NCI-H1436 (cell line): ENCODE results near the gene RNF144B.
"Not testable (repeated sequence)": the region's sequence is repeated elsewhere in the genome, so short reads cannot be mapped to it uniquely, and the experiment has no call there.

Experiments
- DNase-seq: peaks from one replicate; lab custom pipeline; 2025; lab: John Stamatoyannopoulos, UW

RNF144B gene

DNA sequence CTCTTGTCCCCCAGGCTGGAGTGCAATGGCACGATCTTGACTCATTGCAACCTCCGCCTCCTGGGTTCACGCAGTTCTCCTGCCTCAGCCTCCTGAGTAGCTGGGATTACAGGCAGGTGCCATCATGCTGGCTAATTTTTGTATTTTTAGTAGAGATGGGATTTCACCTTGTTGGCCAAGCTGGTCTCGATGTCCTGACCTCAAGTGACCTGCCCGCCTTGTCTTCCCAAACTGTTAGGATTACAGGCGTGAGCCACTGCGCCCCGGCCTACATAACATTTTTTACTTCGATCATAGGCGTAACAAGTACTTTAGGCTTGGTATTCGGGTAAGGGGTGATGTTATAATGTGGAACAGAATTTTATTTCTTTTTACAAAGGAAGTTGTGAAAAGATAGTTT is 22.5 kb downstream of the RNF144B start:
- DNase-seq: not testable (repeated sequence)

DNA sequence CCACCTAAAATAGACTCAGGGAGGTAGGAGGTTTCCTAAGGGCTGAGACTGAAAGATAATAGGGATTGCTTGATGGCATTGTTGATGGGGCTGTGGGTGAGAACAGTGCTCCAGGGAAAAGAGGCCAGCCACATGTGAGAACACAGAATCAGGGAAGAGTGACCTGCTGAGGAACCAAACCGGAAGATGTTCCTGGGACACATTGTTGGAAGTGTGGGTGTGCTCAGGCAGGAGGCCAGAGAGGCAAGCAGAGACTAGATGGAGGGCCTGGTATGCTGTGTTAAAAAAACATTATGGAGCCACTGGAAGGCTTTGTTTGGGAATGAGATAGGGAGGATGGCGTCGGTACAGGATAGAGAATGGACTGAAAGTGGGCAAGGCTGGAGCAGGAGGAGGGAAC is 23.3 kb downstream of the RNF144B start:
- no peak for DNase-seq

DNA sequence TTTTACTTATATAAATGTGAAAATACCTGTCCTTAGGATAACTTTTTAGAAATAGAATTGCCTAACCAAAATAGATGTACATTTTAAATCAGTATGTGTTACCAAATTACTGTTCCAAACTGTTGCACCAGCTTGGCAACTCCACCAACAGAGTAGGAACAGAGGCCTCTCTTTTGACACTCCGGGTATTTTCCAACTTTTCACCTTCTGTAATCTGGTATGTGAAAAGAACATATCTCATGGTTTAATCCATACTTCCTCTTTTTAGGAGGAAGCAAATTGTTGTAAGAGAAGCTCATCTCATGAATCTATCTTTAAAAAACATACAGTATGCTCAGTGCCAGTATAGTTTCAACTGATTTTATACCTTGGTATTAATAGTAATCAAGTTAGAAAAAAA is 24.9 kb downstream of the RNF144B start:
- DNase-seq: no peak

DNA sequence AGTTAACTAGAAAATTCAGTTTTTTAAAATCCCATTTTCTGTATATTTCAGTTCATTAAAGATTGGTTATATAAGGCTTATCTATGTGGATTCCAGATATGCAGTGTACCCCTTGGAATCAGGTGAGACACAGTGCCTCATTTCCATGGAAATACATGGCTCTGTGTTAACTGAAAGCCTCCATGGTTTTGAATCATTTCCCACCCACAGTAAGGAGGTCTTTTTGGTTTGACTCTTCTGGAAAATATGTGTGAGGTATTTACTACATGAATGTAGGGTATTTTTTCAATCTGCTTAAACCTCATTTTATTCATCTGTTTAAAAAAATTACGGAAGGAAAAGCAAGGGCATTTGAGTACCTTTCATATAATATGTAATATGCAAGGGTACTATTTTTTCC is 25.5 kb downstream of the RNF144B start:
- no peak for DNase-seq

DNA sequence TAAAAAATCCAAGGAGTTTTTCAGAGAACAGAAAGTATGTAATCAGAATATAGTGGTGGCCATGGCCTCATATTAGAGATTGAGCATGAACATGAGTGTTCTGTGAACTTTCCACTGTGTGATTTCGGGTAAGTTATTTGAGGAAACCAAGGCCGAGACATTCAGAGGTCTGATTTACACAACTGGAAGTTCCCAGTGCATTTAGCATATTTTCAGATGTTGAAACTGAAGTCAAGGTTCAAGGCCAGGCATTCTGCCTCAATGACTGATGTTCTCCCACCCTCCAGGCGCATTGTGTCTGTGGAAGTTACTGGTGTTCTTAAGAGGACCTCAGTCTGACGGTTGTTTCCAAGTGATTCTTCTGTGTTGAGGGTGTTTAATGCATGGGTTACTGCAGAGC is 26.2 kb downstream of the RNF144B start:
- DNase-seq: no peak

DNA sequence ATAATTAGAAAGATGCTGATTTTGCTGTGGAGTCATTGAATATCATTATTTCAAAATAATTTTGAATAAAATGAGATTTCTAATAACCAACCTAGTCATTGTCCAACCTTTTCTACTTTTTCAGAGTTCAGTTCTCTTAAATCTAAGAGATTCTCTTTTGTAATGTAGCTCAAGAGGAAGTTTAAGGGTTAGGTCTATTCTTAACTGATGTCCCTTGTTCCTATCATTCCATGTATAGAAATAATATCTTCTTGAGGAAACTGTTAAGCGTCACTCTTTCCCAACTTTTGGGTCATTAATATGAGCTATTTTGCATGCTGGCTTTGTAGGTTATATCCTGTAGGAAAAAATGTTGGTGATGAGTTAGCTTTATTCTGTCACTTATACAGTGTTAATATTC is 27.0 kb downstream of the RNF144B start:
- no peak for DNase-seq

DNA sequence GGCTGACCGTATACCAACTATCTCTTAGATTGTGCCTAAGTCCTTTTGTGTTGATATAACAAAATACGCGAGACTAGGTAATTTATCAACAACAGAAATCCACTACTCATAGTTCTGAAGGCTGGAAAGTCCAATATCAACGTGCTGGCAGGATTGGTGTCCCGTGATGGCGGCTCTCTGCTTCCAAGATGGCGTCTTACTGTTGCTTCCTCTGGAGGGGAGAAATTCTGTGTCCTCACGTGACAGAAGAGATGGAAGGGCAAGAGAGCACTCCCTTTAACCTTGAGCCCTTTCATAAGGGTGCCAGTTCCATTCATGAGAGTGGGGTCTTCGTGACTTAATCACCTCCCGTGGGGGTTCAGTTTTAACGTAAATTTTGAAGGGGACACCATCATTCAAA is 28.1 kb downstream of the RNF144B start:
- no peak for DNase-seq

DNA sequence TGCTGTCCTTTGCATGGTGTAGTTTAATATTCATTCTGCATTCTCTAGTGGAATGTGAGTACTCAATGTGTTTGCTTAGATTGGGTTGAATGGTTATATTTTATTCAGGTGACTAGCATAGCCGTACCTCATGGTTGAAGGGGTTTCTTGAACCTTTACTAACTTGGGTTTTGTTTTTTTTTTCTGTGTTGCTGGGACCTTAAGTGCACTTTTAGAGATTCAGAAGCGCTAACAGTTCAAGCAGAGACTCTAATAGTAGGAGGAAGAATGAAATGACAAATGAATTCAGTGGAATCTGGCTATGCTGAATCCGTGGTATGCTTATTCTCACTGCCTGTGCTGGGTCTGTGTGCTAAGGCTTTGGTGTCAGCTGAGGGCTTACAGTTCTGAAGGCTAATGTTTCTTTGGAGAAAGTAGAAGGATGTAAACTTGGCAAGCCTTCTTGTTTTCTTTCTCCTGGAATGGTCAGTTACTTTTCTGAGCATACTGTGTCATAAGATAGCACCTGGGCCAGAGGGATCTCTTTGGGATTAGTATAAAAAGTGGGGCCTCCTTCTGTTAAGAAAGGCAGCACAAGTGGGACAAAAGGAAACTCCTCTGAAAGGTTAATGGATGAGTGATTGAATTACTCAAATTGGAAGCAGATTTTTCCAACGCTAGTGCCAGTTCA is 28.7 kb downstream of the RNF144B start:
- no peak for DNase-seq

DNA sequence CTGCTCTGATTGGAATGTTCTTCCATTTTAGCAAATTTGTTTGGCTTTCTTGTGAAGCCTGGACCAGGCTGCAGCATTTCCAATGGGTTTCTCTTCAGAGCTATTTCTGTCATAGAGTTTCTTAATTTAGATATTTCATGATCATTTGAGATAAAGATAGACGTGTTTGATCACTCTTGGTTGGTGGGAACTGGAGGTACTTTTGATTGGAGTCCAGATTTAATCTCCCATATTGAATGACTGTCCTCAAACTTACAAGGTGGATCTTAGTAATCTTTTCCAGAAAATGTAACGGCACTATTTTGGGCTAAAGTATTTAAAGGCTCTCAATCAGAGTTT is 29.2 kb downstream of the RNF144B start:
- no peak for DNase-seq

DNA sequence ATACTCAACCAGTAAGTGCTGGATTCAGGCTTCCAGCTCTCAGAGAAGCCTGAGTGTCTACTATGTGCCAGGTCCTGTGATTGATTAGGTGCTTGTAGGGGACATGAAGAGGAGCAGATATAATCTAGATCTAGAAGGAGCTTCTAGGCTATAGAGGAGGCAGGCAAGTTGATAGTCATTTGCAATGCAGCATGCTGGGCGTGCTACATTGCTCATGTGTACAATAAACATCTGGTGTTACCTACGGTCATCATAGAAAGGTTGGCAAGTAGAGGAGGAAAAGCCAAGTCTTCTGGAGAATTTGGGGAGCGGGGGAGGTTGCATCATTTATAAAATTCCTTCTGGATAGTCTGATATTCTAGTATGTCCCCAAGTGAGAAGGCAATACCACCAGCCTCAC is 33.2 kb downstream of the RNF144B start:
- DNase-seq: no peak

DNA sequence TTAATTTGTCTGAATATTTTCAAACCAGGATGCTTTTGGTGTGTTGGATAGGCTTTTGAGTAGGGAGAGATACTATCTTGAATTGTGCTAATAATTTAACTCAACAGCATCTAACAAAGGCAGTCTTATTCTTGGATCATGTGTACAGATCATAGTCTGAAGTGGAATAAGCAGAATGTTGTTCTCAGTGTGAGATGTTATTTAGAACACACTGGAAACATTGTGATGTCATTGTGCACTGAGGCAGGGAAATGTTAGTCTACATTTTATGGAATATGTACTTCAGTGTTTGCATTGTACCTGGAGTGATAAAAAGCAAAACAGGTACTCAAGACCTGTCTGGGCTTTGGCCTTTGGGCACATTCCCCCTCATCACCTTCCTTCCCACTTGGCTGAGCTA is 35.0 kb downstream of the RNF144B start:
- DNase-seq: no peak

DNA sequence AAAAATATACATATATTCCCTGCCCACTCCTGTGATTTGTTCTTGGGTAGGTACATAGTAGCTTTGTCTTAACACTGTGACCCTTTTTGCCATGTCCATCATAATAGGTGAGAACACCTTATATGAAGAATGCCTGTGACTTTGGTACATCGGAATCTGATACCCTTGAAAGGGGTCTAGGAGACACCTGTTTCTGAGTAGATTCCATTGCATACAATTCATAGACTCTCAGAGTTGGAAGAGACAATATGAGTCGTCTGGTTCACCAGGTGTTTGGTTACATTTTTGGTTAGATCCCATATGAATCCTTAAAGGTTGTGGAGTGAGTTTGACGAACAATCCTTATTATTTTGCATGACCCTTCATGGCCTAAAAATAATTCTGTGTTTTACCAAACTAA is 36.3 kb downstream of the RNF144B start:
- DNase-seq: no peak

DNA sequence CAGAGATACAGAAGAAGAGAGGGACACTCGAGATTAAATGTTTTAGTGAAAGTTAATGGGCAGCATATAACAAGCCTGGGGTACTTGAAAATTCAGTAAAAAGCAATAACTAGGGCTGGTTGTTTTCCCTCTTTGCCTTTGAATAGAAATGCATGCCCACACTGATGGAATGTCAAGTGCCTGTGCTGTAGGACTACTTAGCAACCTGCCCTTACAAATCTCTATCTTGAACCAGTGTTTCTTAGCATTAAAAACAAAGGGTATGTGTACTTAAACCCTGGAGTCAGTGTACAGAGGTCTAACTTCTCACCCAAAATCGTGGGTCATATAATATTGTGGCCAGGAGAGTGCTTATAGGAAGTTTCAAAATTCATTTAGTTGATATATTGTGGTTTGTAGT is 37.1 kb downstream of the RNF144B start:
- no peak for DNase-seq

DNA sequence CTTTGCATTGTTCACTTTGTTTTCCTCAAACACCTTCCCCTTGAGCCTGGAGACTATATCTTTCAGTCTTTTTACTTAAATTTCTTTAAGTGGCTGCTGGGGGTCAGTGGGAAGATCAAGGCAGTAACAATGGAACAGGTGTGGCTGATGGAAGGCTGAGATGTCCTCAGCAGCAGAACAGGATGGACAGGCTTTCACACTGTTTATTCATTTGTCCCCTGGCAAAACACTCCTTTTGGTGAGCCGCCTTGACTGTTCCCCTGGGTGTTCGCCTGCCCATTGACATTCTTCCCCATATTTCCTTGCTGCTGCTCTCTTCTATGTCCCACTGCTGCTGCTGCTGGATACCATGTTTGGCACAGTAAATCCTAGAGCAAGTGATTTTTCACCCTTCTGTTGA is 38.1 kb downstream of the RNF144B start:
- no peak for DNase-seq

DNA sequence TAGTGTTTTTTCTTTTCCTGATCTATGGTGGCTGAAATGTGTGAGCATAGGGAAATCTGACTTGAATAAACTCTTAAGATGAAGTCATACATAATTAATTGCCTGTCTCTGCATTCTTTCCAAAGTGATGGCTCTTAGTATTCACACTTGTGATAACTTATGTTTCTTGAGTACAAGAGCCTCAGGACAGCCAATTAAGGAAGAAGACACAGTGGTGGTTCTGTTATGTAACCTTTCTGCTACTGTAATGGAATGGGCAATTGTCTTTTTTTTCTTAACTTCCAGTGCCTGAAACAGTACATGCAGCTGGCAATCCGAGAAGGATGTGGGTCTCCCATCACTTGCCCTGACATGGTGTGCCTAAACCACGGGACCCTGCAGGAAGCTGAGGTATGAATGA is 40.1 kb downstream of the RNF144B start:
- no peak for DNase-seq

DNA sequence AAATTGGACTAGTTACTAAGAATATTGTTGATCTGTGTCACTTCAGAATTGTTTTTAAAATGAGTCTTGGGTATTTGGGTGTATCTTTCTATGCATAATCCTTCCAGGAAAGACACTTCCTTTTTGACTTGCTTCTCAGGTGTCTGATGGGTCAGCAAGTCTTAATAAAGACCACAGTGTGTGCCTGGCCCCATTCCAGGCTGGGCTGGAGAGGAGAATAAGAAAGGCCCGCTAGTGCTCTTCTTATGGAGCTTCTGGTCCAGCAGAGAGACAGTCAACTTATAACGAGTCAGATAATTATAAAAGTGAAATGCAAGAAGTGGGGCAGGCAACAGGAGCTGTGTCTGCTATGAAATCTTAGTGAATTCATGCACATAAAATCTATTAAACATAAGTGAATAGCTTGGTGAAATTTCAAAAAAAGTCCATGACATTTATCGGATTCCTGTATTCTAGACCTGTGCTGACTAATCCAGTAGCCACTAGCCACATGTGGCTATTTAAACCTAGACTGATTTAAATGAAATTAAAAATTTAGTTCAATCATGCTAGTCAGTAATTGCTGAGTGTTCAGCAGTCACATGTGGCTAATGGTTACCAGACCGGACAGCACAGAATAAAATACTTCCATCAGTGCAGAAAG is 42.6 kb downstream of the RNF144B start:
- DNase-seq: no peak

DNA sequence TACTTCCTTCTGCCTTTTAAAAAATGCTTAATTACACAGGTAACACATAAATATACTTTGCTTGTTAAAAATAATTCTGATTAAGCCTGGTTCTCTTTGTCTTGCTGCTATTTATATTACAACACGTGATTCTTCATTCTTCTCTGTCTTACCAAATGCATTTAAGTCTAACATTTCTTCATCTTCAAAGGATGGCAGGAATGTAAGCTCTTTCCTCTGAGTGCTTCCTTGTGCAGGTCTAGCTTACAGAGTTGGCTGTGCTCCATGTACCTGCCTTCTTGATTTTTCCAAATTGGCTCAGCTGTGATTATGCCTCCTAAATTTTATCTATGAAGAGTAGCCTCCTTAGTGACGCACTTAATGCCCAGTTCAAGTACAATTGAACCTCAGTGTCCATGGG is 44.4 kb downstream of the RNF144B start:
- DNase-seq: no peak

DNA sequence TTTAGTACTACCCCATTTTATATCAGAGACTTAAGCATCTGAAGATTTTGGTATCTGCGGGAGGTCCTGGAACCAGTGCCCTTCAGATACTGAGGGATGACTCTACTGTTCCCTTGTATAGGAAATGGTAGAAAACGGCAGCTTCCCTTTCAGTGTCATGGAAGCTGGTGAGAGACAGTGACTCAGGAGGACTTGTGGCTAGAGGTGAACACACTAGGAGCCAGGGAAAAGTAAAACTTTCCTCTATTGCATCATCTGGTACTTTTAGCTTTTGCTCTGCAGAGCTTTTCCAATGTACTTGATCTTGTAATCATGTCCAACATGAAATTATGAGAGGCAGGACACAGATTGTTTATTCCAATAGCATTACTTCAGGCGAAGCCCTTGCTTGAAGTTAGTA is 45.0 kb downstream of the RNF144B start:
- DNase-seq: no peak

DNA sequence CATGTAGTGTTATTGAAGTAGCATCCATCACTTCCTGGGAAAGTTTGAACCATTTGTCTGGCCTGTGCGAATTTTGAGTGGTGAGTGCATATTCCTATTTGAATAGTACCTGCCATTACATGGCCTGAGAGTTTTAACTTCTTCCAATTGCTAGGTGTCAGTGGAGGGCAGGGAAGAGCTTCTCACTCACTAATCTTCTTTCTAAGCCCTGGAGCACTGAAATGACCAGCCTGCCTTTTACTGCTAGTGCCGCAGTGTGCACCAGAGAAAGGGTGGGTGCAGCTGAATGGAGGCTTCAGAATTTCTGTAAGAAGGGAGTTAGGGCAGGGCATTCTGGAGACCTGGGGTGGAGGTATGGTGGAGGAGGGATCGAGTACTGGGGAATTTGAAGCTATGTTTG is 45.5 kb downstream of the RNF144B start:
- DNase-seq: no peak

DNA sequence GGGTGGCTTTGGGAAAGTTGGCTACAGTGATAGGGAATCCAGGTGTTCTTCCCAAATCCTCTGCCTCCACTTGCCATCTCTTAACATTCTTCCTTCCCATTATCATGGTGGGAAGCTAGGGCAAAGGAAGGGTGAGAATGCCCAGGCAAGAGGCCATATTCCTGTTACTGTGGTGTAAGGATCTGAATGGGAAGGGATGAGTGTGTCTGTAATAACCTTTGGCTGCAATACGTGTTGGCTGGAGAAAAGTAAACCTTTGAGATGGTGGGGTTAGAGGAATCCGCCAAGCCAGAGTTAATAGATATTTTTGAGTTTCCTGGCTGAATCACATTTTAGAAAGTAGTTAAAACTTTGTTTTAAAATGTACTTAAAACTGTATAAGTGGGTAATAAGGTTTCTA is 45.9 kb downstream of the RNF144B start:
- DNase-seq: no peak

DNA sequence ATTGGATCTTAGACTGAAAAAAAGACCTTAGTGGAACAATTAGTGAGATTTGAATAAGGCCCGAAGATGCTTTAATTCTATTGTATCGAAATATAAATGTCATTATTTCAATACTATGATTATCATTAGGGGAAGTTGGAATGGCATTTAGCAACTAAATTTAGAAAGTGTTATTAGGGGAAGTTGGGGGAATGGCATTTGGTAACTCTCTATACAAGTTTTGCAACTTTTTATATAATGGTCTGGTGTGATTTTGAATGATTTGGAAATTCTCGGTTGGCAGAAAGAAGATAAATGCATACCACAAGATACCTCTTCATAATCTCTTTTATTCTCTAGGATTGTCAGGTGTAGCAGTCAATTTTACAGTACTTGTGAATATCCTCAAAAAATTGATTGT is 49.2 kb downstream of the RNF144B start:
- DNase-seq: no peak

DNA sequence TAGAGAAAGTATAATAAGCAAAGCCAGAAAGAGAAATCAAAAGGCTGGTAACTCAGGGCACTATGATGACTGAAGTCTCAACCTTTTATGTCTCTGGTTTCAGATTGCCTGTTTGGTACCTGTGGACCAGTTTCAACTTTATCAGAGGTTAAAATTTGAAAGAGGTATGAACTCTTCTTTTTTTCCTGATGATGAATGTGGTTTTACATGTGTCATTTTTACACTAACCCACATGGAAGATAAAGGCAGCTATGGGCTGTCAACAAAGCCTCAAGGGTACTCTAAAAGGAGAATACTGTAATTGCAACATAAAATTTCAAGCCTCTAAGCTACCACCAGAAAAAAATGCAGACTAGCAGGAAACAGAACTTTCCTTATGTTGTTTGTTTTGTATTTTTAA is 52.4 kb downstream of the RNF144B start:
- DNase-seq: no peak

DNA sequence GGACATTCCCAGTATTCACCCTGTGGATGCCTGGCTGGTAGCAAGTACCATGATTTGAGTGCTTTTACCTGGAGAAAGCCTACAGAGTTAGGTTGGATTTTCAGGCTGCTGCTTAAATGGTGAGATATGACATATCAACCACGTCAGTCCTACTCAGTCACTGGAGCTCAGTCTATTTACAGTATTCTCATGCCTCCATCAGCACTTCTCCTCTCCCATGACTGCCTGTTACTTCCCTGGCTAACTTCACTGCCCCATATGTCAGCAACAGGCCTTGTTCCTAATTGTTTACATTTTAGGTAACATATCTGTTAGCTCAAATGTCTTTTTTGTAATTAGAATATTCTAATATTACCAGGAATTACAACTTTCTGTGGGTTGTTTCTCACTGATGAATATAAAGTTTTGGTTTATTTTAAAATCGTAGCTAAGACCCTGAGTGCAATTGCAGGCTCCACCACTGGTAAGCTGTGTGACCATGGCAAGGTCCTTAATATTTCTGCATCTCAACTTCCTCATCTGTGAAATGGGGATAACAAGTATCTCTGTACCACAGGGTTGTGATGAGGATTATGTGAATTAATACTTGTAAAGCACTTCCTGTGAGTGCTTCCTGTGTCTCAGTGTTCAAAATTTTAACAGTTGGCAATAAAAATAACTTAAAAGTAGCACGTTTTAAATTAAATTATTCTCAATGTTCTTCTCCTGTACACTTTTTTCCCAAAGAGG is 54.3 kb downstream of the RNF144B start:
- no peak for DNase-seq

DNA sequence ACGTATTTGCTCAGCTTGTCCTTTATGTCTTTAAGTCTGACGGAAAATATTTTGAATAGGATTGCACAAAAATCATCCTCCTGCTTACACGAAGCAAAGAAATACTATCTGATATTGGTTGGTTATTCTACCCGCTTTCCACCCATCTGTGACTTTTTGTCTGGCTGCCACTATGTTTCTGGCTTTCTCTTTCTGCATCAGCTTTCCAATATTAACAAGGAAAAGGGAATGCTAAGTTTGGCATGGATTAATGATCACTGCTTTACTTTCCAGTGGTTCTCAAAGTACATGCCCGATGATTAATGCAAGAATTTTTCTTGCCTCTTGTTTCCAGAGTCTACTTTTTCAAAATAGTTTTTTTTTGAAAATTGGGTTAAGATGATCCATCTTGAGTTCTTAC is 57.0 kb downstream of the RNF144B start:
- no peak for DNase-seq
